Prostate gland (tissue), 2 donors: Measurements from ENCODE around the gene MDK. TPM values are rescaled to one million over a fixed set of nuclear protein-coding genes. Genes with fewer than 3 reads are reported as not detected.

Experiments
- DNase-seq: peaks from one replicate; pipeline ENCODE4 v3.0.0-alpha.2; 2019; ENCODE audit warnings: low spot score
- H3K27ac ChIP-seq, 2 donors: fragments of 200-600 bp; sonication (generic); 2 replicates each; pipeline ENCODE4 v1.5.1; 2017 to 2019
- H3K27me3 ChIP-seq: fragments of 200-600 bp; sonication (generic); replicated peaks from 2 replicates; pipeline ENCODE4 v1.5.1; 2019; ENCODE audit not compliant: insufficient read depth
- H3K36me3 ChIP-seq, 2 donors: fragments of 200-600 bp; sonication (generic); 1 replicate in 1 of 2; 2 replicates in 1 of 2; pipeline versions ENCODE4 v1.5.1 to v1.8.1; 2017 to 2019
- H3K4me1 ChIP-seq: fragments of 200-600 bp; sonication (generic); replicated peaks from 2 replicates; pipeline ENCODE4 v1.5.1; 2019
- H3K4me3 ChIP-seq, 2 donors: fragments of 200-600 bp; sonication (generic); 2 replicates each; pipeline ENCODE4 v1.5.1; 2017 to 2019
- H3K9me3 ChIP-seq: fragments of 200-600 bp; sonication (generic); 2 replicates; pipeline ENCODE4 v1.5.1; 2017
- POLR2A ChIP-seq: fragments of 450-650 bp; IDR thresholded peaks from one replicate; pipeline ENCODE4 v1.6.1; 2016; ENCODE audit warnings: antibody characterized with exemption, mild to moderate bottlenecking
- POLR2AphosphoS5 ChIP-seq: sonication (generic); formaldehyde crosslinking; IDR thresholded peaks from one replicate; pipeline ENCODE4 v1.6.1; 2017; ENCODE audit warnings: antibody characterized with exemption
- WGBS: methylation state at CpG from one replicate; pipeline ENCODE4 v1.1.5; 2018; 5-methylcytosine and 5-hydroxymethylcytosine counted together
- intact Hi-C: fragments of 100-400 bp; cut with DNase I; formaldehyde crosslinking; loops from one replicate; pipeline ENCODE4 v1.14.2; 2022
- total RNA-seq, 2 donors: library from RNA; depleted of rRNA; stranded (reverse); fragments of >200 nt; gene quantifications; one replicate each; pipeline ENCODE4 v1.1.0, GENCODE V29; 2016
- TF ChIP-seq, protein P1 (sequence below), 4 experiments: fragments of 200-600 bp in 2 of 4; fragments of 450-650 bp in 2 of 4; sonication (generic) in 2 of 4; IDR thresholded peaks; 1 replicate in 3 of 4; 2 replicates in 1 of 4; pipeline ENCODE4 v1.5.1; 2016 to 2019; ENCODE audit warnings: antibody characterized with exemption in 4 of 4, mild to moderate bottlenecking in 2 of 4, moderate library complexity in 2 of 4

MDK gene
- total RNA-seq, 2 donors from 2014 or later: 71.6 to 164 TPM

DNA sequence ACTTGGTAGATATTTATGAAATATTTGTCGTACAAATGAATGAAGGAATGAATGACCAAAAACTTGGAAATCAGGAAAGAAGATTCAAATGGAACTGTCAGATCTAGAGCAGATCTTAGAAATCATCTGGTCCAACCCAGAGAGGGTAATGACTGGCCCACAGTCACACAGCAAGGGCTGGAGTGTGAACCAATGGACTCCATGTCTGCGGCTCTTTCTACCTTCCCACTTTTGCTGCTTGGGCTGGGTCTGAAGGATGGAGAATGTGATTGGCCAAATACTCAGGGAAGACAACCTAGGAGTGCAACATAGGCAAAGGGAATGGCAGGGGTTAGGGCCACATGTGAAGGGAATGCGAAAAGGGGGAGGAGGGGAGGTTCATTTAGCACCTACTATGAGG, 40.0 kb upstream of the MDK start:
- no peak for TF ChIP-seq POLR2AphosphoS5
- TF ChIP-seq, protein P1, sequence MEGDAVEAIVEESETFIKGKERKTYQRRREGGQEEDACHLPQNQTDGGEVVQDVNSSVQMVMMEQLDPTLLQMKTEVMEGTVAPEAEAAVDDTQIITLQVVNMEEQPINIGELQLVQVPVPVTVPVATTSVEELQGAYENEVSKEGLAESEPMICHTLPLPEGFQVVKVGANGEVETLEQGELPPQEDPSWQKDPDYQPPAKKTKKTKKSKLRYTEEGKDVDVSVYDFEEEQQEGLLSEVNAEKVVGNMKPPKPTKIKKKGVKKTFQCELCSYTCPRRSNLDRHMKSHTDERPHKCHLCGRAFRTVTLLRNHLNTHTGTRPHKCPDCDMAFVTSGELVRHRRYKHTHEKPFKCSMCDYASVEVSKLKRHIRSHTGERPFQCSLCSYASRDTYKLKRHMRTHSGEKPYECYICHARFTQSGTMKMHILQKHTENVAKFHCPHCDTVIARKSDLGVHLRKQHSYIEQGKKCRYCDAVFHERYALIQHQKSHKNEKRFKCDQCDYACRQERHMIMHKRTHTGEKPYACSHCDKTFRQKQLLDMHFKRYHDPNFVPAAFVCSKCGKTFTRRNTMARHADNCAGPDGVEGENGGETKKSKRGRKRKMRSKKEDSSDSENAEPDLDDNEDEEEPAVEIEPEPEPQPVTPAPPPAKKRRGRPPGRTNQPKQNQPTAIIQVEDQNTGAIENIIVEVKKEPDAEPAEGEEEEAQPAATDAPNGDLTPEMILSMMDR (IDR thresholded peaks at IDR 0.05): no peak
- no peak for TF ChIP-seq POLR2A
- no peak overlapping the region for H3K4me3 ChIP-seq
- intact Hi-C loops: no loop called here
- H3K9me3 ChIP-seq: no peaks in the 10 kb centered on the region
- 96% methylated on average over 3 of the region's 3 CpGs for WGBS
- H3K27ac ChIP-seq: no peak overlapping the region
- no peaks in the 10 kb centered on the region for H3K36me3 ChIP-seq
- H3K4me1 ChIP-seq: peaks cover 11% of the 10 kb centered on the region
- DNase-seq: no peak
- H3K27me3 ChIP-seq: no peaks in the 10 kb centered on the region

GRCh38 chr11:46342239-46342638, 39.2 kb upstream of the MDK start:
- H3K9me3 ChIP-seq: no peaks in the 10 kb centered on the region
- H3K27ac ChIP-seq: no peak overlapping the region
- TF ChIP-seq, protein P1 (IDR thresholded peaks at IDR 0.05): no peak
- TF ChIP-seq POLR2A: no peak
- TF ChIP-seq POLR2AphosphoS5: no peak
- no peak for DNase-seq
- no peak overlapping the region for H3K4me3 ChIP-seq
- H3K36me3 ChIP-seq: no peaks in the 10 kb centered on the region
- intact Hi-C loops: no loop called here
- H3K27me3 ChIP-seq: no peaks in the 10 kb centered on the region
- H3K4me1 ChIP-seq: peaks cover 11% of the 10 kb centered on the region
- 45% methylated on average over 5 of the region's 5 CpGs for WGBS

- H3K9me3 ChIP-seq: no peaks in the 10 kb centered on the region
- no peaks in the 10 kb centered on the region for H3K27me3 ChIP-seq
- intact Hi-C loops: no loop called here
- no peak for DNase-seq
- no peak overlapping the region for H3K27ac ChIP-seq
- WGBS: 79% methylated on average over 3 of the region's 3 CpGs
- TF ChIP-seq, protein P1 (IDR thresholded peaks at IDR 0.05): no peak
- TF ChIP-seq POLR2AphosphoS5: no peak
- no peak for TF ChIP-seq POLR2A
- peaks cover 10% of the 10 kb centered on the region for H3K4me1 ChIP-seq
- H3K4me3 ChIP-seq: no peak overlapping the region
- no peaks in the 10 kb centered on the region for H3K36me3 ChIP-seq
These were observed 37.9 kb upstream of the MDK start for GRCh38 chr11:46343520-46343919.

DNA sequence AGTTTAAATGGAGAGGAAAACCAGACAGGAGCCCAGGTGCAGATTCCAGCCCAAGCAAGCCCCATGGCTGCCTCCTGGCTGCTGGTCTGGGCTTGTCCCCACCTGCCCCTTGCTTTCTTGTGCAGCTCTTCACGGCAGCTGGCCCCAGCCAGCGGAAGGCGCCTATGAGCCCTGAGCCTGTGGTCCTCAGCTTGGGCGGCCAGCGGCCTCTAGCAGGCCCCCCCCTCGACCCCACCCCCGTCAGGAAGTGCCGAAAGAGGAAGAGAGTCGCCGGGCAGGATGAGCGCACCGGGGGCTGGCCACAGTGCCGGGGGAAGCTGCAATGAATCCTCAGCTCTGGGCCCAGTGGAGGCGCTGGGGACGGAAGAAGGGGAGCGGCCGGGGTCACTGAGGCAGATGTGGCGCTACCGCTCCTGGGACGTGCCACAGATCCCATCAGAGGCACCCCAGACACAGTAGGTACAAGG, 36.3 kb upstream of the MDK start:
- Histone ChIP-seq H3K4me3 (peak overlapping the region; percentile 8 to 23), H3K27ac (peak overlapping the region; percentile 44 to 49), H3K9me3 (no peaks in the 10 kb centered on the region), H3K4me1 (no peaks in the 10 kb centered on the region), H3K36me3 (no peaks in the 10 kb centered on the region), H3K27me3 (no peaks in the 10 kb centered on the region)
- WGBS: 18% methylated on average over 12 of the region's 20 CpGs
- peak; percentile 67 for DNase-seq
- TF ChIP-seq, protein P1 (IDR thresholded peaks at IDR 0.05): peak in 2 of 4 experiments; percentile 3 to 42
- TF ChIP-seq POLR2AphosphoS5: peak; percentile 26
- TF ChIP-seq POLR2A: peak; percentile 31
- intact Hi-C loops: no loop called here

DNA sequence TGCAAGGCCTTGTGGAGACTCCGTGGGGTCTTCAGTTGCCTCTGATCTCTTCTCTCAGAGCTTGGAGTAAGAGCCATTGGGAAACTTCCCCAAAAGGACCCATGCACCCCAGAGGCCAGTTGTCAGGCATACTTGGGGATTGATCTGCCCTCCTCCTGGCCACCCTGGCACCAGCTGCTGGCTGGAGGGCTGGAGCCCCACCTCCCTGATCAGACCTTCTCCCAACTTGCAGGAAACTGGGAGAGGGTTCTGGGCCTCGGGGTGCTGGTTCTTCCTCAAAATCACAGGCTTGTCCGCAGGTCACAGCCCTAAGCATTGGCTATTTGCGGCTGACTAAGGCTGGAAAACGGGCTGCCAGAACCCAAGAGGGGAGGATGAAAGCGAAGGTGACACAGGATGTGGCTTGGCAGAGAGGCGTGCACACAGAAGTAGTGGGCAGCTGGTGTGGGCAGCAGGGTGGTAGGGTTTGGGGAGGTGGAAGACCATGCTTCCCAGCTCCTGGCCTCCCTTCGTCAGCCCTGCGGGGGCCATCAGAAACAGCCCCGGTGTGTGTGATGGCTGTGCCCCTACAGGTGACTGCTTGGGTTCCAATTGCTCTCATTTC, 35.5 kb upstream of the MDK start:
- Histone ChIP-seq H3K36me3 (no peaks in the 10 kb centered on the region), H3K4me3 (peak overlapping the region; percentile 8 to 23), H3K27ac (peak overlapping the region; percentile 44 to 49), H3K9me3 (no peaks in the 10 kb centered on the region), H3K4me1 (peaks cover 2% of the 10 kb centered on the region), H3K27me3 (no peaks in the 10 kb centered on the region)
- 44% methylated on average over 10 of the region's 10 CpGs for WGBS
- DNase-seq: no peak
- TF ChIP-seq, protein P1 (IDR thresholded peaks at IDR 0.05): no peak
- TF ChIP-seq POLR2AphosphoS5: no peak
- no peak for TF ChIP-seq POLR2A
- intact Hi-C loops: loop anchor here (2.0 kb wide), 1 partner anchor 23 kb away; no protein-coding TSS in a partner anchor
